ENCODE data around the gene DNMT3A.

DNMT3A gene

DNA sequence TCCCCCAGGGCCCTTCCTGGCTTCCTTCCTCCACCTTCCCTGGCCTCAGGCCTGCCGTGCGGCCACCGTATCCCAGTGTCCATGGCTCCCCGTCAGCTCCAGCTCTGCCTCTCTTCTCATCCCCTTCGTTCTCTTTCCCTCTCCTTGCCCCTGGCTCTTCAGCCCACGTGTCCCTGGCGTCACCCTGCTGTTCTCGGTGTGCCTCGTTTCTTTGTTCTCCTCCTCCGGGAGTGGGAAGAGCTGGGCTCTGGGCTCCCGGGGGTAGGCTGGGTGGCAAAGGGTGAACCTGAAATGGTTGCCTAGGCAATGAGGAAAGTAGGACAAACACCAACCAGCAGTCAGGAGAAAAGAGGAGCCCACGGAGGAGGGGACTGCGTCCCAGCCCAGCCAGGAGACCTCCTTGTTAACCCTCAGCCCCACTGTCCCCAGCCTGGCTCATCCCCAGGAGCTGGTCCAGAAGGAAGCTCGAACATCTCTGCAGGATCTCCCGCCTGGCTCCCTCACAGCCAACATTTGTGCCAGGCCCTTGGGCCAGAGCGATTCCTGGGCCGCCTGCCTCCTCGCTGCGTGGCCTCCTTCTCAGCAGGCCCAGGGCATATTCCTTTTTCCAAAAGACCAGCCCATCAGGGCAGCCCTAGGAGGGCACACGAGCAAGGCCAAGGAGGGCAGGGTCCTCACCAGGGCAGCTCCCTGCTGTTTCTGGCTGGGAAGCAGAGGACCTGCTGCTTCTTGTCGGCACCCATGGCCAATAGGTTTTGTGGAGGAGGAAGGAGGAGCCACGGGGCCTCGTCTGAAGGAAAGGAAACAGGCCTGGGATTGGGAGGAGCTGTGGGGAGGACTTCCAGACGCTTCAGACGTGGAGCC lies 30.9 kb upstream of the DNMT3A start:
- no peak for DNase-seq

DNA sequence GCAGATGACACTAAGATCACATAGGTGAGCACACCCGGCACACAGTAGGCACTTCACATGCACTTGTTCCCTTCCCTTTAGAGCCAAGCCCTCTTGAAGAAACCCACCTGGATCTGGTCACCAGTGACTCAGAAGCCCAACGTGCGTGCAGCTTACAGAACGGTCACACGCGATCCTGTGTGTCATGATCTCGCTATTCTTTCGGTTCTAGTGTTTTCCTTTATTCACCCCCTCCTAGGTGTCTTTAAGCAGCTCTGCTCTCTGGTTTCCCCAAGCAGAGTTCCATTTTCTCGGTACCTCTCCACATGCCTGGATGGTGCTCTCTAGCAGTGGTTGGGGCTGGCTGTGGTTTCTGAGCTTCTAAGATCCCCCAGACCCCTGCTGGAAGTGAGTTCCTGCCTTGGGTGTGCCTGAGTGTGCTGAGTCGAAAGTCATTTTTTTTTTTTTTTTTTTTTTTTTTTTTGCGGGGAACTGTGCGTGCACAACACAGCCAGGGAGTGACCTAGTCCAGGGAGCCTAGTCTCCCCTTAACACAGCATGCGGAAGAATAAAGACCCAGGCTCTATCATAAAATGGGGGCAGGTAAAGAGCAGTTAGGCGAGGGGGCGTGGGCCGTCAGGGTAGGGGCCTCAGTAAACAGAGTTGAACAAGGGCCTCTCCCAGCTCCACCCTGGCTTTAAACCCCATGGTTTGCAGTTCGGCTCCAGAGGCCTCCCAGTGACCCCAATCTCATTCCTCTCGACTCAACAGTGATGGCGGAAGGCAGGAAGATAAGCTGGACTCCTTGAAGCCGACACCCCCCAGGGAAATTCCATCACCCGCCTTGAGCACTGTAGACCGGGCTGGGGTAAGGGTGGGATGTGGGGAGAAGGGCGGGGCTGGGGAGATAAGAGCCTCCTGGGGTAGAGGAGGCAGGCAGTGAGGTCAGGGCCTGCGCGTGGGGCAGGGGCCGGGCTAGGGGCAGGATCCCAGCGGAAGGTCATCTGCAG lies 29.8 kb upstream of the DNMT3A start:
- DNase-seq = no peak

DNA sequence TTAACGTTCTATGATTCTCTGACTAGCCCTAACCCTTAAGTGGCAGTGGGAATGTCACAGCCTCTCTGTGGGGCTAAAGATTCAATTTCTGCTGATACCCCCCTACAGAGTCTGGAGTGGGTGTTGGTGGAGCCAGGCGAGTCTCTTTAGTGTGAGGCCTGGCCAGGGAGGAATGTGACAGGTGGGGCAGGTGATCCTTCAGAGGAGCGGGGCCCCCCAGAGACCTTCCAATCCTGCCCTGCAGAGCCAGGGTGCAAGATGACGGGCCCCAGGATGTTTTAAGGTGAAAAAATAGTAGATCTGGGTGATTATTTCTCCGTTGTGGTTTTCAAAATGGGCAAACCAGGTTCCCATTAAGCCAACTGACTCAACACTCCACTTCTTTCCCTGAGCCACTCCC lies 28.2 kb upstream of the DNMT3A start:
- no peak for DNase-seq

DNA sequence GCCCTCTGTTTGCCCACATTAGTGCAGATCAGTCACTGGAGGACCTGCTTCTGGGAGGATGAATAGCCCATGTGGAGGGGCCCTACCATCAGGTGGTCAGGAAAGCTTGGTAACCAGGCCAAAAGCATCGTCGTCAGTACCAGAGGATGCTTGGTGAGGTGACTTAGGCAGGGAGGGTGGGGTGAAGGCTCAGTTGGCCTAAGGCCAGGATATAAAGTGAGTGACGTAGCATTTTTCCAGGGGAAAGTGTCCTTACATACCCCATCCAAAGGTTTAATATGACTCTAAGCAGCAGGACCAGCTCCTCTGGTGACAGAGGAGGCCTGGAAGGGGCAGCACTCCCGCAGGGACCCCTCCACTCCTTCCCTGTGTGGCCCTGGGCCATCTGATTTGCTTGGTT lies 27.7 kb upstream of the DNMT3A start:
- DNase-seq = no peak

DNA sequence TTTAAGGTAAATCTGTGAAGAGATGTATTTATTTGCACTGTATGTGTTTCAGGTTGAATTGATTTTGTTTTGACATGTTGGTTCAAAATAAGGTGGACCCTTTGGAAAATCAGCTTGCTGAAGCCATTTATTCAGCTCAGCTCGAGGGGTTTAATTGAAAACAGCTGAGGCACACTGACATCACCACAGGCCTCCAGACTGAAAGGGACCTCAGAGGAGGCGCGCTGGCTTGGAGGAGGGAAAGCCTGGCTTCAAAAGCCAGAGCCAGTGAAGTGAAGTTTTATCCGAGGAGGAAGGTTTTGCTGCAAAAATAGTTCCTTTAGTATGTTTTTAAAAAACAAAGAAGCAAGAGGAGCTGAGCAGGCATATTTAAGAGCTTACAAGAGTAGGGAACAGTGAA lies 26.9 kb upstream of the DNMT3A start:
- DNase-seq = no peak

DNA sequence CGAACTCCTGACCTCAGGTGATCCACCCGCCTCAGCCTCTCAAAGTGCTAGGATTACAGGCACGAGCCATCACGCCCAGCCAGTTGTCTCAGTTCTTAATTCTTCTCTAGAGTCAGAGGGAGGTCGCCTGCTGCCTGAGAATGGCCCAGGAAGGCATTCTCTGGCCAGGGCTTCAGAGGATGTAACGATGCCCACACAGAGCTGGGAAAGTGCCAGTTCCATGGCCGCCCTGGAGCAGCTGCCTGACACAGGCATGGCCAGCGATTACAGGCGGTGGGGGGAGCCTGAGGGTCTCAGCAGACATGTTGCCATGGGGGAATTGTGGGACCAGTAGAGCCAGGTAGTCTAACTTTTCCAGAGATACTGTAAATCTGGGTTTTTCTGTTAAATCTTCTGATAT lies 25.6 kb upstream of the DNMT3A start:
- no peak for DNase-seq

DNA sequence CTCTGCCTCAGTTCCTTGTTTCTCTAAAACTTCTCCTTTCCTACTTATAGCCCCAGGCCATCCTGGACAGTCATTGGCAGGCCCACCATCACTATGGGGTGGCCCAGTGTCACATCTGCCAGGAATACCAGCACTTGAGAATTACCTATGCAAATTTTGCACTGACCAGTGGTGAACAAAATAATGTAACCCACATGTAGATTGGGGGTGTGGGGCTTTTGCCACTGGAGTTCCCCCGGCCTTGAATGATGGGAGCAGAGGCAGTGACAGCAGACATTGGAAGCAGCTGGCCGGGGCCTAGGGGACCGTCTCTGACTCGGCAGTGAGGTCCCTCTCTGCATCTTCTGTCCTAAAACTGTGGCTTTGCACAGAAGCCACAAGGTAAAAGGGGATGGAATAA lies 24.9 kb upstream of the DNMT3A start:
- DNase-seq = no peak

DNA sequence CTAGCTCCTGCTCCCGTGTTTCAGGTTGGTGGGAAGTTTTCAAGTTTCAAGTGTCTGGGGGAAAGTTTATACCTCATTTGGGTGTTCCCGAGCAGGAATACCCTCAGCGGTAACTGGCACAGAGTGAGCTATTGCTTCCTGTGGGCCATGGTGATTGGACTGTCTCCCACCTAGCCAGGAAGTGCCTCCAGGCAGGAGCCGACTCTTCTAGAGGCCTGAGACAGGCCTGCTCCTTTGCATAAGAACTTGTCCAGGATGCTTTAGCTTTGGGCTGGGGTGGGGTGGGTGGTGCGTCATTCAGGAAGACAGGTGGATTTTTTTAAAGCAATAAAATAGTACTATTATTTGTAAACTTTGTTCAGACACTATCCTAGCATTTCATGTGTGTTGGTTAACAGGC lies 23.5 kb upstream of the DNMT3A start:
- no peak for DNase-seq

DNA sequence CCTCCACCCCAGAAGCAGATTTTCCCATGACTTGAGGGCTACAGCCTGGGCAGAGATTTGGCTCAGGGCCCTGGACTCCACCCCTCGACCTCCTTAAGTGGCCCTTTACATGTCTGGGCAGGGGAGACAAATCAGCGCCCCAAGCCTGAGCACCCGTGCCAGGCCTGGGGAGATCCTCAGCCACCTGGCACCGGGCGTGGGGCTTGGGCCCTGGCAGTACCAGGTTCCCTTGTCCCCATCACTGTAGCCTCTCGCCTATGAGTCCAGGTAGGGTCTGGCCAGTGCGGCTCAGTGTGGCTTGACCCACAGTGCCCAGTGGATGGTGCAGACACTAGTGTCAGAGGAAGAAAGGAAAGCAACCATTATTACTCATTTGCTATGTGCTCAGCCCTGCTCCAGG lies 22.0 kb upstream of the DNMT3A start:
- no peak for DNase-seq

DNA sequence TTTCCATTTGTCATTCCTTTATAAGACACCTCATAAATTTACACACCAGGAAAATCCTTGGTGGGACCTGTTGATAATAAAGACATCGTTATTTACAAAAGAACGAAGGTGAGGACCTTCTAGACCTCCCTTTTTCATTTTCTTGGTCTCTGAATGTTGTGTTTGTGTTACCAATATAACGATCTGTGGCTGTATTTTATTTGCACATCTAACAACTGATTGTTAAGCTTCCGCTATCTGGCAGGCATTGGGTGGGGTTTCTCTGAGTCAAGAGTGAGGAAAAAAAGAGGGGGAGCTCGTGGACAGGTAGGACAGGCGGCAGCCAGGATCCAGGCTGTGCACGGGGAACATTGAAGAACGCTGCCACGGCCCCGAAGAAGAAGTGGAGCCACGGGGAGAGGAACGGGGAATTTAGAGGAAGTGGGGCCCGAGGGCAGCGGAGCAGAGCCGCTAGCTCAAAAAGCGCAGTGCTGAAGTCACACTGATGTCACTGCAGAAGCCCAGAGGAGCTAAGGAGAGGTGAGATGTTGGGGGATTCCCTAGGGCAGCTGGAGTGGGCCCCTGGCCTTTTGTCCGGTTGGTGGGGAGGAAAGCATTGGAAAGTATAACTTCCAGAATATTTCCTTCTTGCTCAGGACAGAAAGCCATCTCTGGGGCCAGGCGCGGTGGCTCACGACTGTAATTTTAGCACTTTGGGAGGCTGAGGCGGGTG lies 20.9 kb upstream of the DNMT3A start:
- DNase-seq = no peak

DNA sequence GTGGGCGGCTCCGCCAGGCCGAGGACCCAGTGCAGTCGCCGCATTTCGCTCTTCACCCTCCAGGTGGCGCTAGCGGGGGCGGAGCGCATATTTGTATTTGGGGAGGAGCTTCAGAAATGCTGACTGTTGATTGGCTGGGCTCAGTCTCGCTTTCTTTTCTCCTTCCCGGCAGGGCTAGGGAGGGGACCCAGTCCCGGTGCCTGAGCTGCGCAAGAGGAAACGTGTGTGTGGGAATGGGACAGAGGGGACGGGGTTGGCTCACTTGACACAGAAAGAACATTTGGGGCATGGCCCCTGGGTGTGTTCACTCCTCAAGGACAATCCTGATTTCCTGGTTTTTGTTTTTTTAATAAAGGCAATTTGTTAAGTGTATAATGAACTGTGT lies 20.3 kb upstream of the DNMT3A start:
- DNase-seq = peak; percentile 87

DNA sequence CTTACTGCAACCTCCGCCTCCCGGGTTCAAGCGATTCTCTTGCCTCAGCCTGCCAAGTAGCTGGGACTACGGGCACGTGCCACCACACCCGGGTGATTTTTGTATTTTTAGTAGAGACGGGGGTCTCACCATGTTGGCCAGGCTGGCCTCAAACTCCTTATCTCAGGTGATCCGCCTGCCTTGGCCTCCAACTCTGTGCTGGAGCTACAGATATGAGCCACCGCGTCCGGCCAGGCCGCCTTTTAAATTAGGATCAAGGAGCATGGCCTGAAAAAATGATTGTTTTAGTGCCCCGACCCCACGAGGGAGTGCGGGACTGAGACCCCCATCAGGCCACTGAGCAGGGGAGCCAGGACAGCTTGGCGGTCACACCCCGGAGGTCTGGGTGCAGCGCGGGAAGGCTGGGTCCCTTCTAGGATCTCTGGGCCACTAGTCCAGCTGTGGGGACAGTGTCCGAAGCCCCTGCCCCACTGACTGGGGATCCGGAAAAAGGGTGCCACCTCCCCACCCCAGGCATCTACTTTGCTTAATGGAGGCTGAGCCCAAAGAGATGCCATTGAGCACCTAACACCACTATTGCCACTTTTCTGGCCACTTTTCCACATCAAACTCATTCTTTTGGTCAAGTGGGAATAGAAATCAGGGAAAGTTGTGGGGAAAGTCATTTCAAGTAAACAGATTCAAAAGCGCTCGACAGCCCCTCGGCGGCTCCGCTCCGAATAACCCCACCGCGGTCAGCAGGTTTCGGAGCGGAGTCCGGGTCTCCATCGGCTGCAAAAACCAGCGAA lies 19.7 kb upstream of the DNMT3A start:
- no peak for DNase-seq

DNA sequence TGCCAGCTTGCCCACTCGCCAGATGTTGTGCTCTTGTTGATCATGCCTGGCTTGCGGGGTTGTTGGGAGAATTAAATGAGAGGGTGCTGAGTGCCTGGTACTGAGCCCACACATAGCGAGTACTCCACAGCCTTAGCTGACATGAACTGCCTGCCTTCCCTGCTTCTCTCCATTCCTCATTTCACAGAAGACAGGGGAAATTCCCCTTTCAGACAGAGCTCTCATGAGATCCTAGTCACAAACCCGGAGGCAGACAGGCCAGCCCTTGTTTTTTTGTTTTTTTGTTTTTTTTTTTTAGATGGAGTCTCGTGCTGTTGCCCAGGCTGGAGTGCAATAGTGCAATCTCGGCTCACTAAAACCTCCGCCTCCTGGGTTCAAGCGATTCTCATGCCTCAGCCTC lies 17.1 kb upstream of the DNMT3A start:
- no peak for DNase-seq

DNA sequence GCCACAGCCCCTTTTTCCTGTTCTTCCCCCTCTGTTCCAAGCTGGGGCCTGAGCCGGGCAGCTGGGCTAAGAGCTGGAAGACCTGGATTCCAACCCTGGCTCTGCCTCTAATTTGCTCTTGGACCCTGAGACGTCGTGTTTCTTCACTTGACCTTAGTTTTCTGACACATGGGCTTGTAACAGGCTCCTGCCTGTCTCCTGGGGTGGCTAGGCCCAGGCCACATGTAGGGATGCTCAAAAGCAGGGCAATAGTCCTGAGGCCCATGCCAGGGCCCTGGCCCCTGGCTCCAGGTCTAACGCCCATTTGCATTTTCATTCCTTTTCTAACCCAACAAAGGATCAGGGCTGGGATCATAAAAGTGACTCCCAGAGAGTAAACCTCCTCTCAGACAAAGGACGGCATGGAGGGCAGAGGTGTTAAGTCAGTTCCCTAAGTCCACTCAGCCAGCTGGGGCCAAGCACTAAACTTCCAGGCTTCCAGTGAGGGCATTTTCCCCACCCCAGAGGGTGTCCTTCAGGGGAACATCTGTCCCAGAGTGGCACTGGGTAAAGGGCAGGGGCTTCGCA lies 16.6 kb upstream of the DNMT3A start:
- no peak for DNase-seq

DNA sequence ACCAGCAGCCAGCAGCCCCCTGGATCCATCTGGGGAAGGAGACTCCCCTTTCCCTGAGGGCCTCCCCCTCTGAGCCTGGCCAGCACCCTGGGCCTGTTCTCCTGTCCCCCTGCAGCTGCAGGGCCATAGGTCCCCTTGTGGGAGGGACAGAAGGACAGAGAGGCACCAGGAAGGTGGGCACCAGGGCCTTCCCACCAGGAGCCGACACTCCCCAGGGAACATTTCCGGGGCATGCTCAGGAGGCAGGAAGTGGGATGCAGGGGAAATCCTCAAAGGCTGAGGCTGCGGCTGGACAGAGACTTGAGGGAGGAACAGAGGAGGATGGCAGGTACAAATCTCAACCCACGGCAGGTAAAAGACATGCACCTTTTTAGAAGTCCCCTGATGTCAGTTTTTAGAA lies 14.4 kb upstream of the DNMT3A start:
- no peak for DNase-seq

DNA sequence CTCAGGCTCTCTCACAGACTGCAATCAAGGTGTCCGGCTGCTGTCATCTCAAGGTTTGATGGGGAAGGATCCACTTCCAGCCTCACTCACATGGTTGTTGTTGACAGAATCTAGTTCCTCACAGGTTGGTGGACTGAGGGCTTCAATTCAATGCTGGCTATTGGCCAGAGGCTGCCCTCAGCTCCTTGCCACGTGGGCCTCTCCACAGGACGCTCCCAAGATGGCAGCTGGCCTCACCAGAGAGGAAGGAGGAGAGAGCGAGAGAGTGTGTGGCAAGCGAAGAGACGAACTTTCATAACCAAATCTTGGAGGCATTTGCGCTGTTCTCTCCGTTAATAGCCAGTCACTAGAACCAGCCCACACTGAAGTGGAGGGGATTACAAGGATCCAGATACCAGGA lies 13.5 kb upstream of the DNMT3A start:
- DNase-seq = no peak

DNA sequence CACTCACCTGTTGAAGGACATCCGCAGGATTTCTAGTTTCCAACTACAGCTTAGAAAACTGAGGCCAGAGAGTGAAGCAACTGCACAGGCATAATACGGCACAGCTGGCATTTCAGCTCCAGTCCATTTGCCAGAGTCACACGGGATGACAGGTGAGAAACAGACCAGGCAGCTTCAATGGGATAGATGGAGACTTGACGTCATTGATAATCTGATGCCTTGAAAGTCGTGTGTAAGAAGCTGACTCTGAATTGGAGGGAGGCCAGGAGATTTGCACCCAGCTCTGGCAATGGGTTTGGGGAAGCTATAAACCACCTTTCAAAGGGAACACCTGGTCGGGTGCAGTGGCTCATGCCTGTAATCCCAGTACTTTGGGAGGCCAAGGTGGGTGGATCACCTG lies 12.4 kb upstream of the DNMT3A start:
- no peak for DNase-seq

DNA sequence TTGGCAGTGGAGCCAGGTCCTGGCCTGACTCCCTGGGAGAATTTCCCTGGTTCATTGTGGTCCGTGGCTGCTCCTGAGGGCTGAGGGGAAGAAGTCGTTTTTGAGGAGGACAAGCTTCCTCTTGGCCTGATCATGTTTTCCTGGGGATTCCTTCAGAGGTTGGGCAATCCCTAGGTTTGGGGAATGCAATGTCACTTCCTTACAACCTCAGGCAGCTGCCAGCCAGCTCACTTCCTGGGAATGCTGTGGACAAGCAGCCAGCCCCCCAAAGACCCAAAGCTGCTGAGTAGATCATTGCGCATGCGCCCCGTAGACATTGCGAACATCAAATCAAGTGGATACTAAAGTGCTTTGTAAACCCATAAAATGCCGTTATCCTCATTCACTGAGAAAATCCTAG lies 7.7 kb upstream of the DNMT3A start:
- no peak for DNase-seq

DNA sequence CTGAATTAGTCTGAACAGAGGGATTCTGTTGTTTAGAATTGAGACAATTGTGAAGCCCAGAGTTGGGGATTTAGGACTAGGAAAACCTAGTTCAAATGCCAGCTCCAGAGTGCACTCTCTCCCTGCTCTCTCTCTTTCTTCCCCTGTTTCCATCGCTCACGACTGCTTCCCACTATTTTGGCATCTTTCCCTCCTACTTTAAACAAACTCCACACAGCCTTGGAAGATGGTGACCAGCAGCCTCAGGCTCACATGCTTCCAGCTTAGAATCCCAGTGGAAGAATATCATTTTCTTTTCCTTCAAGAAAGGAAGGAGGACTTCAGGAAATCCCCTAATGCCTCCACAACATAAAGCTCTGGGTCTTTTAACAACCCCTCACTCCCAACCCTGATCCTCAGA lies 6.1 kb upstream of the DNMT3A start:
- DNase-seq = no peak

DNA sequence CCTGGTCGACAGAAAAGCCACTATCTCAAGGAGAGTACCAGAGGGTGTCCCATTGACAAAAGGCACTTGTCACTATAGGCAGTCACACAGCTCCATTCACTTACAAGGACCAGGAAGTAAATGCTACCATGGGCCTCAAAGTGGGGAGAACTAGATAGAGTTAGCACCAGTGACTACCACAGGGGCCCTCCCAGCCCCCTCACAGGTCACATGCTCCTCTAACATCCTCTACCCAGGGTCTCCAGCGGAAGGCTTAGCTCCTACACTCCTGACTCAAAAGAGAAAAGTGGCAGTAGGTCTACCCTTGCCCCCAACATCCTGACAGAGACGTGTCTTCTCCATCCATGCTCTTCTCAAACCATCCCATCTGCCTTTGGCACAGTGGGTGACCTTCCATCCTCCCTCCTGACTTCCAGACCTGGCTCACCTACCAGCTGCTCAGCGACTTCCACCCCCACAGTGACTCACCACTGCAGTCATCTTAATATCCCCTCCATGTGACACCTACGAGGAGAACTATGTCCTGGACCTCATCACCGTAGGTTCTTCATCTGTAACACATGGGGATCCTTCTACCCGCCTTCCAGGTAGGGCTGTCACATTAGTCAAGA lies 5.6 kb upstream of the DNMT3A start:
- DNase-seq = no peak

DNA sequence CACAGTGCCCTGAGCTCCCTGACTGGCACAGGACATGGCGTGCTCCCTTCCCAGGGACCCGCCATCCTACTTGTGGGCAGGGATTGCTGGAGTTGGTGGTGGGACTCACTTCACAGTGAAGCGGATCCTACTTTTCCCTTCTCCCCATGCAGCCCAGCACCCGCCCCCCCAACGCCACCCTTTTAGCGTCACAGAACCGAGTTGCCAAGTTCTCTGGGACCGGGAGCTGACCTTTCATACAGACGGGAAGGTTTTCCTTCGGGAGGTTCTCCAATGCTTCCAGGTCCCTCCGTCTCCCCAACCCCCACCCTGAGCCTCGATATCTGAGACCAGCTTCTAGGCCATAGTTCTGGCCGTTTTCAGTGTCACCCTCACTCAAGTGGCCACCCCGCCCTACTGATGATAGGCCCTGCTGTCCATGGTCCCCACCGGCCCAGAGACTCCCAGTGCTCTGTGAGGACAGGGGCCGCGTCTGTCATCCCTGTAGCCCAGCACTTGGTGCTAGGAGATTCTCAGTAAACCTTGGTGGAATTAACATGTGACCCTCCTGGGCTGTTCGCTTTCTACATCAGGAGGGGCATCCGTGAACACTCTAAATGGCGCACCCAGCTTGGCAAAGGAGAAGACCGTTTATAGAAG lies 1.6 kb upstream of the DNMT3A start:
- no peak for DNase-seq

Data from NCI-H774 (cell line).